IPS-15b (cell line): Measurements from ENCODE around the gene NR4A1.

Source experiments
- H3K27me3 ChIP-seq: one replicate; pipeline ENCODE4 v1.6.1; 2013; ENCODE audit warnings: low read length; ENCODE audit not compliant: control insufficient read depth, insufficient read depth
- H3K36me3 ChIP-seq: one replicate; pipeline ENCODE4 v1.6.1; 2013; ENCODE audit warnings: low read length; ENCODE audit not compliant: control insufficient read depth, insufficient read depth
- H3K4me1 ChIP-seq: one replicate; pipeline ENCODE4 v1.6.1; 2013; ENCODE audit warnings: mild to moderate bottlenecking, low read length; ENCODE audit not compliant: control insufficient read depth, insufficient read depth
- H3K4me3 ChIP-seq: one replicate; pipeline ENCODE4 v1.5.1; 2013; ENCODE audit warnings: low read depth, low read length
- H3K9ac ChIP-seq: one replicate; pipeline ENCODE4 v1.6.1; 2013; ENCODE audit warnings: low read depth, mild to moderate bottlenecking, low read length
- H3K9me3 ChIP-seq: one replicate; pipeline ENCODE4 v1.6.1; 2013; ENCODE audit warnings: mild to moderate bottlenecking, low read length; ENCODE audit not compliant: control insufficient read depth, insufficient read depth

Gene NR4A1

GRCh38 chr12:52058631-52059361 is 7.6 kb downstream of the NR4A1 start:
- H3K27me3 ChIP-seq = no peaks in the 10 kb centered on the region
- H3K4me1 ChIP-seq = no peaks in the 10 kb centered on the region
- no peak overlapping the region for H3K9ac ChIP-seq
- H3K9me3 ChIP-seq = no peaks in the 10 kb centered on the region
- no peak overlapping the region for H3K4me3 ChIP-seq
- peaks cover 3% of the 10 kb centered on the region for H3K36me3 ChIP-seq

DNA sequence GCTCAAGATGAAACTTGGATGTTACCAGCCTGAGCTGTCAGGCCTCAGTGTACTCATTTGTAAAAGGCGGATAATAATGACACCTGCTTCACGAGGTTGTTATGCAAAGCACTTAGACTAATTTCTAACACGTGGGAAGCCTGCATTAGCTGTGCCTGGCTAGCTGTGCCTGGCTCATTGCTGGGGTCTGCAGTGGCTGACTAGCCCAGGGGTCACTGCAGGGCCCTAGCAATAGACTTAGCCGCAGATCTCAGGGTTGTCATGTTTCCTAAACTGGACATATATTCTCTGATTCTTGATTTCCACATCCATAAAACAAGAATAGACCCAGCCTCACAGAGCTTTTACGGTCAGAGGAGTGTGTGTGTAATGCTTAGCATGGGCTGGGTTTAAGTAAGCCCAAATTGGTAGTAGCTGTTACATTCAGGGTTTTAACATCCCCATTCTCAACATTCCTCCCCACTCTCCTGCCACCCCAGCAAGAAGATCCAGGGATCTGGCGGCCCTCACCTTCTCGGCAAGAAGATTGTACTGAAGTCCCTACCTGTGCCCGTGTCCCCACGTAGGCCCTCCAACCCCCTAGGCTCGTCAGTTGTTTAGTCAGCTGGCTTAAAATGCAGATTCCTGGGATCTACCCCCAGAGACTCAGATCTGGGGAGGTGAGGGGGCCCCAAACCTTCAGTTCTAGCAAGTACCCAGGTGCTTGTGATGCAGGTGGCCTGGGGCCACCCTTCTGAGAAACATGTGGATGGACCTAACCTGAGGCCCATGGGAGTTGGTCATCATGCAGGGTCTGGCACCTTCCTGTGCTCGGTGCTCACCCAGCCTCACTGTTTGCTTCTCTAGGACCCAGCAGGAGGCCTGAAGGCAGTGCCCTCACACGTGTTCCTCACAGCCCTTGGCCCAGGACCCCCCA is 8.6 kb downstream of the NR4A1 start:
- Histone ChIP-seq H3K36me3 (peaks cover 1% of the 10 kb centered on the region), H3K4me1 (no peaks in the 10 kb centered on the region), H3K4me3 (no peak overlapping the region), H3K27me3 (no peaks in the 10 kb centered on the region), H3K9me3 (no peaks in the 10 kb centered on the region), H3K9ac (no peak overlapping the region)

DNA sequence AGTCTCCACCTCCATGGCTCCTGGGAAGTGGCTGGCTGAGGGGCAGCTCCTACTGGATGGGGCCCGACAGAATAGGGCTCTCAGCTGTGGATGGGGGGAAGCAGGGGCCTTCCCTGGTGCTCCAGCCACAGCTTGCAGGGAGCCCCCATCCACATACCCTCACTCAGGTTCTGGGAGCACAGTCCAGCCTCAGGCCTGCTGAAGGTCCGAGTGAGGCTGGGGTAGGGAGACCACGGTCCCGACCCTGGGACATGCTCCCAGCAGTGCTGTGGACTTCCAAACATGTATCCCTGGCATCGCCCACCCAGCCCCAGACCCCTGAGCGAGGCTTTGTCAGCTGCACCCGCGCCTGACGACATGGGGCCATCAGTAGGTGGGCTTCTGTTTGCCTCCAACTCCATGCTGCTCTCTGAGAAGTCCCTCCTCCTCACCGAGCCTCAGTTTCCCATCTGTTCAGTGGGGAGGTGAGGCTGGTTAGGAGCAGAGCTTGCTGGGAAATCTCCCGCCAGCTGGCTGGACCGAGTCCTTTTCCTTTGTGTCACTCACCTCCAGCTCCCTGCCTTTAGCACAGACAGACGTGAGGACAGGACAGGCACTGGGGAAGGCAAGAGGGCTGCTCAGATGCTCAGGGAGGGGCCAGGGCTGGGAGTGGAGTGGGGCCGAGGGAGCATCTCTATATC is 9.4 kb downstream of the NR4A1 start:
- no peak overlapping the region for H3K4me3 ChIP-seq
- H3K4me1 ChIP-seq = no peaks in the 10 kb centered on the region
- no peaks in the 10 kb centered on the region for H3K36me3 ChIP-seq
- no peaks in the 10 kb centered on the region for H3K27me3 ChIP-seq
- no peak overlapping the region for H3K9ac ChIP-seq
- no peaks in the 10 kb centered on the region for H3K9me3 ChIP-seq

GRCh38 chr12:52061470-52062166 is 10.4 kb downstream of the NR4A1 start:
- Histone ChIP-seq H3K4me3 (no peak overlapping the region), H3K36me3 (no peaks in the 10 kb centered on the region), H3K9ac (no peak overlapping the region), H3K9me3 (no peaks in the 10 kb centered on the region), H3K4me1 (no peaks in the 10 kb centered on the region), H3K27me3 (peaks cover 6% of the 10 kb centered on the region)

GRCh38 chr12:52062167-52063081 is 11.2 kb downstream of the NR4A1 start:
- Histone ChIP-seq H3K4me1 (no peaks in the 10 kb centered on the region), H3K27me3 (peaks cover 6% of the 10 kb centered on the region), H3K4me3 (no peak overlapping the region), H3K9me3 (no peaks in the 10 kb centered on the region), H3K36me3 (no peaks in the 10 kb centered on the region), H3K9ac (no peak overlapping the region)

DNA sequence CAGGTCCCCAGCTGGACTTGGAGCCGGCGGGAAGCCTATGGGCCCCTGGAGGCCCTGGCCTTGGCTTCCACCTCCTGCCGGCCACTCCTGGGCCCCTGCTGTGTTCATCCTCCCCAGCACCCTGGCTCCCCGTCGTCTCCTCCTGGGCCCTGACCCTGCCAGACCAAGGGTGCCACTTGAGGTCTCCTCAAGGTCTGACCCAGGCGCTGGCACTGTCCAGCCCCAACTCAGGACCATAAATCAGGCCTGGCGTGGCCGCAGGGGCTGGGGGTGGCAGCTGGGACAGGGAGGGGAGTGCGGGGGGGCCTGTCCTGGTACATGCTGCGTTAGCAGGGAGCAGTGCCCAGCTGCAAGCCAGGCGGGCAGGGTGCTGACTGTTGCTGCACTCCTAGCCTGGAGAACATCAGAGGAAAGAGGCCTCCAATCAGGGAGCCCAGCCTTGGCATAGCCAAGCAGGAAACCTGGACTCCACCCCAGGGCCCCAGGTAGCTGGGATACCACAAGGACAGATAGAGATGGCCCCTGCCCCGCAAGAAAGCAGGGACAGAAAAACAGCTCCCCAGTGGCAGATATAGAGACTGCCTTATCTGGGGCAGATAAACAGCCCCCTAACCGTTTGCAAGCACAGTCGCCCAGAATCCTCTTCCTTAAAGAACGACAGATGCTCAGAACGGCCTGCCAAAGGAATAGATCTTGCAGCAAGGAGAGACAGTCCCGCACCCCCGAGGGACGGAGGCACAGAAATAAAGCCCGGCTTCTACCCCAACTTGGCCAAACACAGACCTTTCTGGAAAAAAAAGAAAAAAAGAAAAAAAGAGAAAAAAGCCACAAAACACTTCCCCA is 12.1 kb downstream of the NR4A1 start:
- no peaks in the 10 kb centered on the region for H3K36me3 ChIP-seq
- H3K4me1 ChIP-seq = no peaks in the 10 kb centered on the region
- H3K9ac ChIP-seq = no peak overlapping the region
- H3K4me3 ChIP-seq = no peak overlapping the region
- no peaks in the 10 kb centered on the region for H3K9me3 ChIP-seq
- H3K27me3 ChIP-seq = peaks cover 6% of the 10 kb centered on the region

DNA sequence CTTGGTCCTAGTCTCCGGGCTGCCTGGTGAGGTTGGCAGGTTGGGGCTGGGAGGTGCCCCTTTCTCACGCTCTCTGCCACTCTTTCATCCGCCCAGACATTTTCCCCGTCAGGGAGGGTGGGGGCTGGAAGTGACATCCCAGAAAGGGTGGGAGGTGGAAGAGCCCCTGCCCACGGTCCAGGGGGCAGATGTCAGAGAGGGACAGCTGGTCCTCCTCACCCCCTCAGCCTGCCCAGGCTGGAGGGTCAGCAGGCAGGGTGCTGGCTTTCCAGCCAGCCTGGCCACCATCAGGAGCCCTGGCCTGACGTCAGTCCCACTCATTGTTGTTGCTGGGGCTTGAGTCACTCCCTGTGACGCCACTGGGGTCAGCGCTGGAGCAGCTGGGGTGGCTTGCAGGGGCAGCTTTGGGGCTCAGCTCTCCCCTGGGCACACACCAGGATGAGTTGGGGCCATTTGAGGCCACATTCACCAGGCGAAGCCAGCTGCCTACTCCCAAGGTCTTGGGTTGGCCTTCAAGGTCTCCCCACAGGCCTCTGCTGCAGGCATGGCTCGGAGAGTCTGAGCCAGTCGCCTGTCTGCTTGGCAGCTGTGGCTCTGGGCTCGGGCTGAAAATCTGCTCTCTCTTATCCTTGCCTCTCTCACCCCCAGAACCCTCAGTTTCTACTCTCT is 12.9 kb downstream of the NR4A1 start:
- peaks cover under 1% of the 10 kb centered on the region for H3K4me1 ChIP-seq
- H3K4me3 ChIP-seq = no peak overlapping the region
- H3K27me3 ChIP-seq = peaks cover 6% of the 10 kb centered on the region
- H3K9me3 ChIP-seq = no peaks in the 10 kb centered on the region
- H3K9ac ChIP-seq = no peak overlapping the region
- no peaks in the 10 kb centered on the region for H3K36me3 ChIP-seq

DNA sequence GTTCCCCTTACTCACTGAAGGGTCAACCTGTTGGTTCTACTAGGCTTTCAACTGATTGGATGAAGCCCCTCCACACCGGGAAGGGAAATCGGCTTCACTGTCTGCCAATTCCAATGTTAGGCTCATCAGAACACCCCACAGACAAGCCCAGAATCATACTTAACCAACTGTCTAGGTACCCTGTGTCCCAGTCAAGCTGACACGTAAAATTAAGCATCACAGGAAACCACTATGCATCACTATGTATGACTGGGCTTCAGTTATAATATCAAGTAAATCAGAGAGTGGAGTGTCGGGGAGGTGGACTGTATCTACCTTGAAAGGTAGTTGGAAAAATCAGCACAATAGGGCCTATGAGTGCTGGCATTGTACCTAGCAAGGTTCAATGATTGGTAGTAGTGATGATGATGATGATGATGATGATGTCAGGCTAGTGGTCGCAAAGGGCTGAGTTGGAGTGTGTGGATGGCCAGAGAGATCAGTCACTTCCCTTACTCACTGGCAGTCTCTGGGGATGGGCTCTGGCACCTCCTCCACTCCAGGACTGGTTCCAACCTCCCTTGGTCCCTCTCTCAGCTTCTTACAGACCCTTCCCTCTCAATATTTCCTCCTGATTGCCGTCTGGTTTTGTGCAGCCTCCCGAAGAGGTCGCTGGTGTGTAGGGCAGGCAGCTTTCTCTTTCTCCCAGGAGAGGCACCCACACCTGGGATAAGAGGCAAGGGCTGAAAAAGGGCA is 15.3 kb downstream of the NR4A1 start:
- no peaks in the 10 kb centered on the region for H3K36me3 ChIP-seq
- peaks cover 6% of the 10 kb centered on the region for H3K27me3 ChIP-seq
- no peak overlapping the region for H3K4me3 ChIP-seq
- H3K9ac ChIP-seq = no peak overlapping the region
- peaks cover 9% of the 10 kb centered on the region for H3K4me1 ChIP-seq
- H3K9me3 ChIP-seq = no peaks in the 10 kb centered on the region

- Histone ChIP-seq H3K27me3 (peaks cover 6% of the 10 kb centered on the region), H3K4me1 (peaks cover 12% of the 10 kb centered on the region), H3K36me3 (no peaks in the 10 kb centered on the region), H3K4me3 (no peak overlapping the region), H3K9me3 (no peaks in the 10 kb centered on the region), H3K9ac (no peak overlapping the region)
Measured at GRCh38 chr12:52067081-52067374, 15.8 kb downstream of the NR4A1 start.
